A673 (cell line): ENCODE measurements around the gene GABRA5. TPM values are rescaled to one million over a fixed set of nuclear protein-coding genes. Genes with fewer than 3 reads are reported as not detected.

ENCODE experiments used
- BruUV-seq: library from RNA; stranded (reverse); fragments of 400-500 nt; replicated peaks from 2 replicates; lab custom pipeline; 2021; lab: Mats Ljungman, UMichigan
- CTCF ChIA-PET: fragments of 300-600 bp; sonication (Branson Sonifier 250); formaldehyde crosslinking; loops from one replicate; lab custom pipeline; 2022; ENCODE audit warnings: antibody characterized with exemption; lab: Charles Lee
- POLR2A ChIA-PET: fragments of 300-600 bp; sonication (Branson Sonifier 250); formaldehyde crosslinking; loops from one replicate; lab custom pipeline; 2022; ENCODE audit warnings: antibody characterized with exemption; ENCODE audit not compliant: low non-redundant PET; lab: Charles Lee
- DNase-seq: peaks from one replicate; pipeline ENCODE4 v3.0.0-alpha.2; 2015; ENCODE audit warnings: low spot score
- H3K27ac ChIP-seq: fragments of 200-600 bp; sonication (generic); 2 replicates; pipeline ENCODE4 v1.5.1; 2016; ENCODE audit warnings: mixed run types, low read depth, mild to moderate bottlenecking, mixed read lengths, antibody characterized with exemption, low read length; ENCODE audit not compliant: poor library complexity, severe bottlenecking
- H3K27me3 ChIP-seq: fragments of 200-600 bp; sonication (generic); replicated peaks from 2 replicates; pipeline ENCODE4 v1.6.1; 2017; ENCODE audit warnings: mixed run types, low read depth, mild to moderate bottlenecking, mixed read lengths, antibody characterized with exemption, low read length; ENCODE audit not compliant: insufficient read depth, poor library complexity
- H3K36me3 ChIP-seq: fragments of 200-600 bp; sonication (generic); 2 replicates; pipeline ENCODE4 v1.6.1; 2016; ENCODE audit warnings: mixed run types, mild to moderate bottlenecking, mixed read lengths, antibody characterized with exemption, low read length; ENCODE audit not compliant: insufficient read depth, poor library complexity, severe bottlenecking
- H3K4me1 ChIP-seq: fragments of 200-600 bp; sonication (generic); 2 replicates; pipeline ENCODE4 v1.6.1; 2017; ENCODE audit warnings: mixed run types, mild to moderate bottlenecking, mixed read lengths, antibody characterized with exemption, low read length; ENCODE audit not compliant: insufficient read depth, poor library complexity, severe bottlenecking
- H3K4me3 ChIP-seq: fragments of 200-600 bp; sonication (generic); 2 replicates; pipeline ENCODE4 v1.5.1; 2016; ENCODE audit warnings: low read depth, mixed run types, mild to moderate bottlenecking, mixed read lengths, low read length; ENCODE audit not compliant: poor library complexity, severe bottlenecking
- H3K9me3 ChIP-seq: fragments of 200-600 bp; sonication (generic); 2 replicates; pipeline ENCODE4 v1.6.1; 2016; ENCODE audit warnings: mixed run types, low read depth, mild to moderate bottlenecking, mixed read lengths, antibody characterized with exemption, low read length; ENCODE audit not compliant: poor library complexity, severe bottlenecking
- CTCF ChIP-seq: fragments of 300-800, 200-600 bp; sonication (generic); conservative IDR thresholded peaks from 2 replicates; pipeline ENCODE4 v1.5.1; 2017; ENCODE audit warnings: low read depth, mild to moderate bottlenecking, antibody characterized with exemption, low read length, moderate library complexity, mixed read lengths
- EZH2 ChIP-seq: fragments of 200-600 bp; sonication (generic); IDR thresholded peaks from 2 replicates; pipeline ENCODE4 v1.6.1; 2017; ENCODE audit warnings: borderline replicate concordance, low read depth, mild to moderate bottlenecking, mixed read lengths, antibody characterized with exemption, low read length; ENCODE audit not compliant: poor library complexity, severe bottlenecking
- intact Hi-C: fragments of 100-400 bp; cut with micrococcal nuclease; formaldehyde crosslinking; loops from one replicate; pipeline ENCODE4 v1.10.0; 2022; ENCODE audit not compliant: unreplicated experiment
- total RNA-seq: library from RNA; stranded (reverse); gene quantifications from 2 replicates; pipeline ENCODE4 v1.2.3, GENCODE V29; 2021

GABRA5 gene
- total RNA-seq, 1 experiment from 2014 or later = not detected

DNA sequence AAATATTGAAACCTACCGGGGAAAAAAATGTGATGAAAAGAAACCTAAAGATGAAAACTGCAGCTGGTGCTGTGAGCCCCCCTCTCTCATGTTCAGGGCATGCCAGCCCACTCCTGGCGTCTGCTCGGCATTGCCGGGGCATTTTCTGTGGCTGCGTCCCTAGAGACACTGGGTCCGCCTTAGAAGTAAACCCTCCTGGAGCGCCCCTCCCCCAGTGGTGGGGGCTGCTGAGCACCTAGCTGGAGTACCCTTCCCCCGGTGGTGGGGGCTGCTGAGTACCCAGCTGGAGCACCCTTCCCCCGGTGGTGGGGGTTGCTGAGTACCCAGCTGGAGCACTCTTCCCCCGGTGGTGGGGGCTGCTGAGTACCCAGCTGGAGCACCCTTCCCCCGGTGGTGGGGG is 24.5 kb upstream of the GABRA5 start:
- intact Hi-C loops = no loop called here
- Histone ChIP-seq H3K36me3 (no peaks in the 10 kb centered on the region), H3K27ac (no peak overlapping the region), H3K4me1 (no peaks in the 10 kb centered on the region), H3K4me3 (no peak overlapping the region), H3K9me3 (peaks cover 37% of the 10 kb centered on the region), H3K27me3 (no peaks in the 10 kb centered on the region)
- no peak for DNase-seq
- ChIA-PET POLR2A (no interaction called here), CTCF (no interaction called here)
- no TSS peak for BruUV-seq
- TF ChIP-seq CTCF = no peak
- no peak for TF ChIP-seq EZH2

DNA sequence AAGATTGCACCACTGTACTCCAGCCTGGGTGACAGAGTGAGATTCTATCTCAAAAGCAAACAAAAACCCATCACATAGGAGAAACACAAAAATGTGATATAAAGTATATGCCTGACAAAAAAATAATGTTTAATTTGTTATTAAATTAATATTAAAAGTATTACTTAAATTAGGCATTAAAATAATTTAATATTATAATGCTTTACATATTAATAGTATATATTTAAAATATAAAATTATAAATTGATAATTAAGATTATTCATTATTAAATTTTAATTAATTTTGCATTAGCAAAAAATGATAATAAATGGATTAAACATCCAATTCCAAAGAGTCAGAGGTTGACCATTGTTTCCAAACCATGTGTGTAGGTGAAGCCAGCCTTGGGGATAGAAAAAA is 22.0 kb upstream of the GABRA5 start:
- no peak overlapping the region for H3K27ac ChIP-seq
- intact Hi-C loops = no loop called here
- H3K27me3 ChIP-seq = no peaks in the 10 kb centered on the region
- H3K4me3 ChIP-seq = no peak overlapping the region
- CTCF ChIA-PET = no interaction called here
- H3K4me1 ChIP-seq = no peaks in the 10 kb centered on the region
- no peaks in the 10 kb centered on the region for H3K36me3 ChIP-seq
- H3K9me3 ChIP-seq = peaks cover 37% of the 10 kb centered on the region
- no peak for DNase-seq
- no peak for TF ChIP-seq EZH2
- TF ChIP-seq CTCF = no peak
- BruUV-seq = no TSS peak
- POLR2A ChIA-PET = no interaction called here

GRCh38 chr15:26848498-26848897 is 18.4 kb upstream of the GABRA5 start:
- Histone ChIP-seq H3K9me3 (peaks cover 30% of the 10 kb centered on the region), H3K36me3 (no peaks in the 10 kb centered on the region), H3K4me1 (no peaks in the 10 kb centered on the region), H3K27ac (no peak overlapping the region), H3K4me3 (no peak overlapping the region), H3K27me3 (no peaks in the 10 kb centered on the region)
- no peak for DNase-seq
- TF ChIP-seq EZH2 (no peak), CTCF (no peak)
- intact Hi-C loops = no loop called here
- ChIA-PET CTCF (no interaction called here), POLR2A (no interaction called here)
- BruUV-seq = no TSS peak
